GM19240 (cell line): ENCODE measurements around the gene CDH9.

Experiments
- DNase-seq: peaks from one replicate; pipeline ENCODE4 v3.0.0; 2011; ENCODE audit warnings: low spot score; ENCODE audit not compliant: insufficient read length

Gene CDH9

DNA sequence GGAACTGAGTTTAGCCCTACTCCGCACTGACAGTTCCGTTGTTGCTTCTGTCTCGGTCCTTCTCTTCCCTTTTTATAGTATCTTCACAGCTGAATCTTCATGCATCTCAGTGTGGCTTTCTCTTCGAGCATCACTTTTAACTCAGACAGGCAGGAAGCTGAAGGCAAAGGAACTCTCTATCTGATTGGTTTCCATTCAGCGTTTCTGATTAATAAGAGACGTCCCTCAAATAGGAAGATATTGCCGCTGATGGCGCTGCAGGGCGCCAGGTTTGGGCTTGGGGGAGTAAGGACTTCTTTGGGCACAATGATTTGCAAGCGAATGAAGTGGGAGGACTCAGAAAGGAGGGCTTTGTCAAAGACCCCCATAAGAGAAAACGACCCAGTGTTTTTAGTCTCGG is at the start of gene CDH9:
CDH9 (minus strand) TSS at position 111 of the 400 bp plus-strand sequence. CDS start 50,253 bp downstream, outside the sequence.
- no peak for DNase-seq

- DNase-seq = no peak
Measured at GRCh38 chr5:27087747-27088146, 49.4 kb upstream of the CDH9 start.

- DNase-seq = no peak
Measured at GRCh38 chr5:27083449-27084415, 45.3 kb upstream of the CDH9 start.

- DNase-seq = no peak
Measured at GRCh38 chr5:27080147-27080546, 41.8 kb upstream of the CDH9 start.

DNA sequence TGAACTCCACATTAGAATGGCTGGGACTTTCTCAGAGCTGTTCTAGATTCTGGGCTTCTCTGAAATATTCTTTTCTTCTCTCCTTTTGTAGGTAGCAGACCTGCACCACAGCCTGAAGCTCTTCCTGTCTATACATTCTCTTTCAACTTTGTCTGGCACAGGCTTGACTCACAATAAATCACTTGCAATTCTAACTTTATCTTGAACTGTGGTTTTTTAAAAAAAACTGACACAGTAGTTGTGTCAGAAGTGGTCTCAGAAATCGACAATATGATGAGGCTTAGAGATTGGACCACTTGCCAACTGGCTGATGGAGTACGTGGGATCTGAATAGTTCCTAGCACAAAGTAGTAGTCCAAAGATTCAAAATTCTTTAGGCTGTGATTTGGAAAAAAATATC is 24.1 kb upstream of the CDH9 start:
- DNase-seq = no peak

- no peak for DNase-seq
Measured at GRCh38 chr5:27048510-27048909, 10.1 kb upstream of the CDH9 start.

DNA sequence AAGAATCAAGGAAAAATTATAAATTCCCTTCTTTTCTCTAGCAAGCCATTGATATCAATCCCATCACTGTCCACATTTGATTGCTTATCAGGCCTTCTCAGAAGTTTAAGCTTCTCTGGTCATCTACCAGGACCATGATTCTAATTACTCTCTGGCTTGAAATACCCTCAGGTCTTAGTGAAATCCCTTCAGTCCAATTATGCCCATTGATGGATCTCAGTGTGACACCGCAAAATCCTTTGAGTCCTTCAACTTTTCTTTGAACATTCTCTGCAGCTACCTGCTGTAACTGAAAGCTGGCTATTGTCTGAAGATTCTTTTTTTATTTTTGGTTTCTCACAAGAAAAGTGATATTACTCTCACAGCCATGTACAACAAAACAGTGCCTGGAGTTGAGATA is 3.0 kb upstream of the CDH9 start:
- DNase-seq = no peak

- DNase-seq = no peak
Measured at GRCh38 chr5:27034565-27034964, 3.8 kb downstream of the CDH9 start.

- no peak for DNase-seq
Measured at GRCh38 chr5:27026801-27027200, 11.6 kb downstream of the CDH9 start.

GRCh38 chr5:27026063-27026462 is 12.3 kb downstream of the CDH9 start:
- DNase-seq = no peak

DNA sequence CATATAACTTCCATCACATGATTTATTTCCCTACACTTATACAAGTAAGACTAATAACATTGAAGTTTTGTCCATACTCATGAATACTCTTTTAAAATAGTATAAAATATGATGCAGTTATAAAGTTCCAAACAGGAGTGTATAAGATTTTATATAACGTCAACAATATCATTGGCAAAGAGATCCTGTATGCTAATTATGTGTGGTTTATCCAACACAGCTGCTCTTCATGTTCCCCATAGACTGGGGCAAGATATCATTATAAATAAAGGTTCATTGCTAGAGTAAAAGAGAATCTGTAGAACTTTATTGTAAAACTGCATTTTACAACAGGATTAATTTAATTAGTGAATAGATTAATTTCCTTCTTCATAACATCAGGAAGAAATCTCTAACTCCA is 16.9 kb downstream of the CDH9 start:
- no peak for DNase-seq

DNA sequence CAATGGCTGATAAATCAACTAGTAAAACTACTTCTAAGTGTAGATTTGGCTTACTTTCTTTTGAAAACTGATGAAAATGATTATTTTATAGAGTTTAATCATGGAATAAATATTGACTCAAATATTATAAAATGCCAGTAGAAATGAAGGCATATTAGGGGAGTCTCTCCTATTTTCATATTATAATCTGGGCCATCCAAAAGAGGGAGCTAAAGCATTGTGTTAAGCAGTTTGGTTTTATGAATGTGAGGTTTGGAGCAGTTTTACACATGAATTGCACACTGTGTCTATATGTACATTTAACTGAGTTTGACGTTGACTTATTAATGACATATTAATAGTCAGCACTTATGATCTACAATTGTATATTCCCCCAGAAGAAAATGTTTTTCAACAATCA is 17.4 kb downstream of the CDH9 start:
- no peak for DNase-seq

GRCh38 chr5:27015758-27016157 is 22.6 kb downstream of the CDH9 start:
- no peak for DNase-seq

- no peak for DNase-seq
Measured at GRCh38 chr5:27011274-27011673, 27.1 kb downstream of the CDH9 start.

DNA sequence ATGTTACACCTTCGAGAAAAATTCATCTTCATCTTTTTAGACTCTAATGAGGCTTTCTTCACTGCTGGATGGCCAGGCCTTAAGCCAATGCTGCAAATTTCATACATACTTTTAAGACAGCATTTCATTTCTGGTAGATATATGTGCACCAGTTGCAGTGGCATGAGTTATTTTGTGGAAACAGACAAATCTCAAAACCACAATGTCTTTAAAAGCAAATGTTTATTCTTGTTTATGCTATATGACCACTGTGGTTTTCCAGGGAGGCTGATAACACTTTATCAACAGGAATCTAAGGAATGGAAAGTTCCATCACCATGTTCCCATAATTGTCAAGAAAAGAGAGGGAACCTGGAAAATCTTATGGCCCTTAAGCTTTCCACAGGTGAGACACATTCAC is 27.7 kb downstream of the CDH9 start:
- DNase-seq = no peak

- DNase-seq = no peak
Measured at GRCh38 chr5:27009540-27009915, 28.9 kb downstream of the CDH9 start.

DNA sequence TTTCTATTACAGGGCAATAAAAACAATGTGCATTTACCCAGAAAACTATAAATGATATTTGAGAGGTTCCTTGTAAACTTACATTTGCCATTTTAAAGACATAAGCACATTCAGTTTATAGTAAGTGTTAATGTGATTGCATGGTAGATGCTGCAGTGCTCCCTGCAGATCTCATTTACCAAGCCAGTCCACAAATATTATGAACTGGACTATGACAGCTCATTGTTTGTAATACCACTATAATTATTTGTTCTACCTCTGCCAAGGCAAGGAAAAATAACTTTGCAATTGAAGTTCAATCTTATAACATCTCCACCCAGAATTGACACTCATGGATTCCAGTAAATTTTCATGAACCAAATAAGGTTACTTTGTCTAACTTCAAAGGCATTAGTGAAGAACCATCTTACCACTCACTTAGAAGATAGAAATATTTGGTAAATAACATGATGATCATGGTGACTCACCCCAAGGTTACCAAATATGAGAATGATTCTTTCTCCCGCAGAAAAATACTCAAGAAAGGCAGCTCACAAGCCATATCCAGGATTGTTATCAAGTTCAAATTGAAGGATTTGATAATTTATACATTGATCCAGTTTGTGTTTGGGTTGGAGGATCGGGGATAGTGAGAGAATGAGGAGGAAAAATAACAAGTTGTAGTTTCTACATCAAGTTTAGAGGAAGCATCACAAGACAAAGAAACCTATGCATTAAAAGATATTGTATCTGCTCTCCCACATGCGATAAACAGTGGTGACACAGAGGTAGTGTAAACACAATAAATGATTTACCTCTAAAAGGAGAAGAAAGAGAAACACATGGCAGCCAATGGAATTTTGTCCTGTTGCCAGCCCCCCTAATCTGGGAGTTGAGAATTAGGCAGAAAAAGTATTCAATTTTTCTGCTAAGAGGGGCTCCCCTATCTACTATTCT is 29.5 kb downstream of the CDH9 start:
- DNase-seq = no peak

DNA sequence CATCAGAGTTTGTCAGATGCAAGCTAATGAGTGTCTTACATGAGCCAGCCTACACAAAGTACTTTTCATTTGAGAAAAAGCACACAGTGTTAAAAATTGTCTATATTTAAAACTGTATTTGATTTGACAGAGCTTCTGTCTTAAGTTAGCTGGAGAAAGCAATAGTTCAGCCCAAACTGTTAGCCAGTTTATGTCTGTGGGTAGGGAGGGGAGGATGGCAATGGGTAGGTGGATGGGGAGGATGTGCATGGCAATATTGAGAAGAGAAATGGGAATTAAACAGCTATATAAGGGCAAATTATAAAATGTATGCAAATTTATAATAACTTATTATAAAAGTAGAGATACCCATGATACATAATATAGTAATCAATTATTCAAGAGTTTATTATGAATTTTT is 31.3 kb downstream of the CDH9 start:
- DNase-seq = no peak

GRCh38 chr5:26986985-26987384 is 51.4 kb downstream of the CDH9 start:
- DNase-seq = no peak

DNA sequence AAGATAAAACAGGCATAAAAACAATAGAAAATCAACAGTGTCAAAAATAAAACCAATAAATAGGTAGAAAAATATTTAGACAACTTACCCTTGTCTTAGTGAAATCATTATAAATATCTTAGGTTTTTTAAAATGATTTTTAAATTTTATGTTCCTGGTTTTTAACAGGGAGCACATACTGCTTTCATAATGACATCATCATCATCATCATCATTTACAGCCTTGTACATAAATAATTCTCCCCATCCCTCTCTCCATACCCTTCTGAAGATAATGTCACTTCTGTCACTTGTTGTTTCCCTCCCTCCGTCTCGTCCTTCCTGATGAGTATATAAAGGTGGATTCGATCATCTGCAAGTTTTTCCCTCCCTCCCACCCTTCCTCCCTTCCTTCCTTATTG is 56.6 kb downstream of the CDH9 start:
- DNase-seq = no peak

DNA sequence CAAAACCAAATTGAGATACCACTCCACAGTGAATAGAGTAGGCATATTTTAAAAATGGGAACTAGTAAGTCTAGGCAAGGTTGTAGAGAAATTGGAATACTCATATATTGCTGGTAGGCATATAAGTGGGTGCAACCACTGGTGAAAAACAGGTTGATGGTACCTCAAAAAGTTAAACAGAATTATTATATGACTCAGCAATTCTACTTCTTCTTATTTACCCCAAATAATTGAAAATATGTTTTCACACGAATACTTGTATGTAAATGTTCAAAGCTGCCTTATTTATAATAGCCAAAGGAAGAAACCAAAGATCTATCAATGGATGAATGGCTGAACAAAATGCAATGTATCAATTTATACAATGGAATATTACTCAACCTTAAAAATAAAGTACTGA is 79.1 kb downstream of the CDH9 start:
- no peak for DNase-seq

- DNase-seq = no peak
Measured at GRCh38 chr5:26955161-26955560, 83.2 kb downstream of the CDH9 start.
